Activated T-cell treated with anti-CD3 and anti-CD28 coated beads for 4 hours (primary cell): Measurements from ENCODE around the gene TTC21B.
"Not testable (repeated sequence)": the region's sequence is repeated elsewhere in the genome, so short reads cannot be mapped to it uniquely, and the experiment has no call there.

Source experiments
- DNase-seq: peaks from one replicate; pipeline ENCODE4 v3.0.0-alpha.2; 2020

The TTC21B gene

GRCh38 chr2:165877565-165878550 lies 75.7 kb downstream of the TTC21B start:
- DNase-seq = no peak

GRCh38 chr2:165876712-165877111 lies 76.9 kb downstream of the TTC21B start:
- DNase-seq = no peak

GRCh38 chr2:165876269-165876668 lies 77.3 kb downstream of the TTC21B start:
- no peak for DNase-seq

GRCh38 chr2:165874445-165875039 lies 79.0 kb downstream of the TTC21B start:
- DNase-seq = no peak

GRCh38 chr2:165872101-165872791 lies 81.3 kb downstream of the TTC21B start:
- DNase-seq = no peak

GRCh38 chr2:165871025-165871424 lies 82.6 kb downstream of the TTC21B start:
- DNase-seq = no peak

GRCh38 chr2:165870346-165870745 lies 83.2 kb downstream of the TTC21B start:
- no peak for DNase-seq

GRCh38 chr2:165868211-165868610 lies 85.4 kb downstream of the TTC21B start:
- no peak for DNase-seq

GRCh38 chr2:165864296-165864695 lies 89.3 kb downstream of the TTC21B start:
- no peak for DNase-seq

- no peak for DNase-seq
Measured at GRCh38 chr2:165863810-165864261, 89.7 kb downstream of the TTC21B start.

- not testable (repeated sequence) for DNase-seq
Measured at GRCh38 chr2:165861083-165861482, 92.5 kb downstream of the TTC21B start.

GRCh38 chr2:165859723-165860122 lies 93.9 kb downstream of the TTC21B start:
- DNase-seq = not testable (repeated sequence)

- DNase-seq = no peak
Measured at GRCh38 chr2:165857876-165858275, 95.7 kb downstream of the TTC21B start.

- no peak for DNase-seq
Measured at GRCh38 chr2:165852394-165852793, 101.2 kb downstream of the TTC21B start.

- no peak for DNase-seq
Measured at GRCh38 chr2:165847001-165847400, 106.6 kb downstream of the TTC21B start.

- no peak for DNase-seq
Measured at GRCh38 chr2:165846056-165846455, 107.5 kb downstream of the TTC21B start.

GRCh38 chr2:165844216-165844615 lies 109.4 kb downstream of the TTC21B start:
- DNase-seq = no peak

- DNase-seq = no peak
Measured at GRCh38 chr2:165843351-165843750, 110.2 kb downstream of the TTC21B start.

- no peak for DNase-seq
Measured at GRCh38 chr2:165840333-165840958, 113.1 kb downstream of the TTC21B start.

GRCh38 chr2:165839610-165840009 lies 114.0 kb downstream of the TTC21B start:
- DNase-seq = no peak

GRCh38 chr2:165837122-165837521 lies 116.5 kb downstream of the TTC21B start:
- DNase-seq = no peak

GRCh38 chr2:165835363-165835762 lies 118.2 kb downstream of the TTC21B start:
- no peak for DNase-seq

GRCh38 chr2:165833156-165833555 lies 120.4 kb downstream of the TTC21B start:
- DNase-seq = no peak
